Smooth muscle cell (in vitro differentiated cells): ENCODE results near the gene RRAS. TPM values are rescaled to one million over a fixed set of nuclear protein-coding genes. Genes with fewer than 3 reads are reported as not detected.

Source experiments
- DNase-seq: peaks from one replicate; lab custom pipeline; 2025; ENCODE audit not compliant: unreplicated experiment; lab: John Stamatoyannopoulos, UW
- H2AFZ ChIP-seq: fragments of 200-600 bp; sonication (generic); 2 replicates; pipeline ENCODE4 v1.6.0; 2016; ENCODE audit warnings: antibody characterized with exemption, low read depth, mild to moderate bottlenecking
- H3F3A ChIP-seq: fragments of 200-600 bp; sonication (generic); 2 replicates; pipeline ENCODE4 v1.6.0; 2017; ENCODE audit warnings: antibody characterized with exemption, low read depth
- H3K27ac ChIP-seq: fragments of 200-600 bp; sonication (generic); 2 replicates; pipeline ENCODE4 v1.5.1; 2016; ENCODE audit warnings: low read depth, mild to moderate bottlenecking
- H3K27me3 ChIP-seq: fragments of 200-600 bp; sonication (generic); 2 replicates; pipeline ENCODE4 v1.6.1; 2016; ENCODE audit warnings: low read depth, mild to moderate bottlenecking
- H3K36me3 ChIP-seq: fragments of 200-600 bp; sonication (generic); 2 replicates; pipeline ENCODE4 v1.5.1; 2016; ENCODE audit warnings: low read depth
- H3K4me1 ChIP-seq: fragments of 200-600 bp; sonication (generic); 2 replicates; pipeline ENCODE4 v1.5.1; 2016; ENCODE audit warnings: low read depth
- H3K4me2 ChIP-seq: fragments of 200-600 bp; sonication (generic); 2 replicates; pipeline ENCODE4 v1.6.0; 2016; ENCODE audit warnings: mild to moderate bottlenecking
- H3K4me3 ChIP-seq: fragments of 200-600 bp; sonication (generic); 2 replicates; pipeline ENCODE4 v1.5.1; 2016; ENCODE audit warnings: mild to moderate bottlenecking
- H3K79me2 ChIP-seq: fragments of 200-600 bp; sonication (generic); 2 replicates; pipeline ENCODE4 v1.6.0; 2016; ENCODE audit warnings: low read depth, mild to moderate bottlenecking
- H3K9ac ChIP-seq: fragments of 200-600 bp; sonication (generic); 2 replicates; pipeline ENCODE4 v1.6.0; 2016; ENCODE audit warnings: low read depth
- H3K9me3 ChIP-seq: fragments of 200-600 bp; sonication (generic); replicated peaks from 2 replicates; pipeline ENCODE4 v1.5.1; 2016; ENCODE audit warnings: low read depth
- H4K20me1 ChIP-seq: fragments of 200-600 bp; sonication (generic); 2 replicates; pipeline ENCODE4 v1.6.0; 2016; ENCODE audit warnings: low read depth
- CTCF ChIP-seq: fragments of 200-600 bp; sonication (generic); IDR thresholded peaks from 2 replicates; pipeline ENCODE4 v1.5.1; 2017; ENCODE audit warnings: borderline replicate concordance, mild to moderate bottlenecking, antibody characterized with exemption; ENCODE audit not compliant: insufficient read depth, poor library complexity, severe bottlenecking
- WGBS: methylation state at CpG from one replicate; pipeline ENCODE4 v1.1.7; 2016; ENCODE audit warnings: low lambda C conversion rate; 5-methylcytosine and 5-hydroxymethylcytosine counted together
- polyA plus RNA-seq: library from polyadenylated mRNA; unstranded; fragments of >200 nt; fragmentation: Nextera tagmentation; extraction: Ambion mirVana; gene quantifications from 2 replicates; pipeline ENCODE4 v1.2.1, GENCODE V29; 2016
- total RNA-seq: library from RNA; depleted of rRNA; stranded (reverse); fragments of >200 nt; gene quantifications from 2 replicates; pipeline ENCODE4 v1.2.3, GENCODE V29; 2014

Gene RRAS
- total and polyA plus RNA-seq, 2 experiments from 2014 or later, result 86.5 to 224 TPM

GRCh38 chr19:49679771-49680413 lies 39.9 kb upstream of the RRAS start:
- peaks cover 55% of the 10 kb centered on the region for H3K79me2 ChIP-seq
- H3K9me3 ChIP-seq, result no peaks in the 10 kb centered on the region
- H3K4me1 ChIP-seq, result peaks cover 16% of the 10 kb centered on the region
- H3K9ac ChIP-seq, result peak overlapping the region; percentile 8
- no peaks in the 10 kb centered on the region for H3K36me3 ChIP-seq
- peak overlapping the region; percentile 64 for H3K27ac ChIP-seq
- DNase-seq, result no peak
- H3K27me3 ChIP-seq, result no peaks in the 10 kb centered on the region
- H3K4me3 ChIP-seq, result no peak overlapping the region
- no peak overlapping the region for H2AFZ ChIP-seq
- peaks cover 60% of the 10 kb centered on the region for H4K20me1 ChIP-seq
- no peak for TF ChIP-seq CTCF
- 68% methylated on average over 10 of the region's 10 CpGs for WGBS
- H3K4me2 ChIP-seq, result peak overlapping the region; percentile 85
- H3F3A ChIP-seq, result peaks cover 20% of the 10 kb centered on the region

GRCh38 chr19:49678985-49679770 lies 39.2 kb upstream of the RRAS start:
- Histone ChIP-seq H3K4me3 (no peak overlapping the region), H2AFZ (no peak overlapping the region), H3K27ac (peak overlapping the region; percentile 78), H3K4me2 (peak overlapping the region; percentile 91), H3K9me3 (no peaks in the 10 kb centered on the region), H3K9ac (no peak overlapping the region), H3K4me1 (peaks cover 16% of the 10 kb centered on the region), H3K79me2 (peaks cover 55% of the 10 kb centered on the region), H3K36me3 (no peaks in the 10 kb centered on the region), H4K20me1 (peaks cover 53% of the 10 kb centered on the region), H3F3A (peaks cover 26% of the 10 kb centered on the region), H3K27me3 (no peaks in the 10 kb centered on the region)
- DNase-seq, result no peak
- TF ChIP-seq CTCF, result no peak
- 66% methylated on average over 10 of the region's 12 CpGs for WGBS

GRCh38 chr19:49677901-49678674 lies 38.1 kb upstream of the RRAS start:
- Histone ChIP-seq H3K27ac (peak overlapping the region; percentile 78), H3K4me3 (peak overlapping the region; percentile 68), H3K4me1 (peaks cover 16% of the 10 kb centered on the region), H3K9me3 (no peaks in the 10 kb centered on the region), H3K79me2 (peaks cover 52% of the 10 kb centered on the region), H3K4me2 (peak overlapping the region; percentile 91), H4K20me1 (peaks cover 47% of the 10 kb centered on the region), H2AFZ (no peak overlapping the region), H3K36me3 (no peaks in the 10 kb centered on the region), H3K9ac (peak overlapping the region; percentile 83), H3K27me3 (no peaks in the 10 kb centered on the region), H3F3A (peaks cover 32% of the 10 kb centered on the region)
- 4% methylated on average over 19 of the region's 21 CpGs for WGBS
- peak; percentile 51 for DNase-seq
- peak; percentile 67 for TF ChIP-seq CTCF
